Measurements from ENCODE around the gene OR52D1. TPM values are rescaled to one million over a fixed set of nuclear protein-coding genes. Genes with fewer than 3 reads are reported as not detected.

Gene OR52D1
- total RNA-seq, 1 donor, result not detected

DNA sequence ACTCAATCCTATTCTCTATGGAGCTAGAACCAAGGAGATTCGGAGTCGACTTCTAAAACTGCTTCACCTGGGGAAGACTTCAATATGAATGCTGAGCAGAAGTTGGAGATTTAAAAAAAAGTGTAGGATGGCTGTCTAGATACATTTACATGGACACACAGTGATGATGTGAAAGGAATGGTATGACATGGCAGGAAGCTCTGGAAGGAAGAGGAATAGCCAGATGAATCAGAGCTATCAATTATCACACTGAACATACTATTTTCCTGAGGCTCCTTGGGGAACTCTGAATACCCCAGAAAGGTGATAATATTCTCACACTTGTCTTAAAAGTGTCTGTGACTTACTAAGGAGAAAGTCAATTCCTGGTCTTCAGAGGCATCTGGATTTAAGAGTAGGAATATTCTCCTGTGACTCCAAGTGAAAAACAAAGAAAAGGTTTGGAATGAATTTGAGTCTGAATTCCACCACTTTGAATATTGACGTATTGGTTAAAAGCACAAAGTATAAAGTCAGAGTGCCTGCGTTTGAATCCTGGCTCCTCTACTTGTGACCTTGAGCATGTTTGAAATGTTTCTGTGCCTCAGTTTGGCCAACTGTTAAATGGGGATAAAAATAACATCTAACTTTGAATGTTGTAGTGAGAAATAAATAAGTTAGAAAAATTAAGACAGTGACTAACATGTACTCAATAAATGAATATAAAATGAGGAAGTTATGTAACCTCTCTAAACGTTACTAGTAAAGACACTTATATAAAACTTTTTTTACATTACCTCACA is 1.3 kb downstream of the OR52D1 start:
- TF ChIP-seq, protein P1, sequence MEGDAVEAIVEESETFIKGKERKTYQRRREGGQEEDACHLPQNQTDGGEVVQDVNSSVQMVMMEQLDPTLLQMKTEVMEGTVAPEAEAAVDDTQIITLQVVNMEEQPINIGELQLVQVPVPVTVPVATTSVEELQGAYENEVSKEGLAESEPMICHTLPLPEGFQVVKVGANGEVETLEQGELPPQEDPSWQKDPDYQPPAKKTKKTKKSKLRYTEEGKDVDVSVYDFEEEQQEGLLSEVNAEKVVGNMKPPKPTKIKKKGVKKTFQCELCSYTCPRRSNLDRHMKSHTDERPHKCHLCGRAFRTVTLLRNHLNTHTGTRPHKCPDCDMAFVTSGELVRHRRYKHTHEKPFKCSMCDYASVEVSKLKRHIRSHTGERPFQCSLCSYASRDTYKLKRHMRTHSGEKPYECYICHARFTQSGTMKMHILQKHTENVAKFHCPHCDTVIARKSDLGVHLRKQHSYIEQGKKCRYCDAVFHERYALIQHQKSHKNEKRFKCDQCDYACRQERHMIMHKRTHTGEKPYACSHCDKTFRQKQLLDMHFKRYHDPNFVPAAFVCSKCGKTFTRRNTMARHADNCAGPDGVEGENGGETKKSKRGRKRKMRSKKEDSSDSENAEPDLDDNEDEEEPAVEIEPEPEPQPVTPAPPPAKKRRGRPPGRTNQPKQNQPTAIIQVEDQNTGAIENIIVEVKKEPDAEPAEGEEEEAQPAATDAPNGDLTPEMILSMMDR (IDR thresholded peaks at IDR 0.05; ENCODE audit: insufficient read depth, low read length), result no peak
- H3K4me3 ChIP-seq (ENCODE audit: low read depth, low read length), result no peak overlapping the region
- DNase-seq (ENCODE audit: low read depth), result no peak

DNA sequence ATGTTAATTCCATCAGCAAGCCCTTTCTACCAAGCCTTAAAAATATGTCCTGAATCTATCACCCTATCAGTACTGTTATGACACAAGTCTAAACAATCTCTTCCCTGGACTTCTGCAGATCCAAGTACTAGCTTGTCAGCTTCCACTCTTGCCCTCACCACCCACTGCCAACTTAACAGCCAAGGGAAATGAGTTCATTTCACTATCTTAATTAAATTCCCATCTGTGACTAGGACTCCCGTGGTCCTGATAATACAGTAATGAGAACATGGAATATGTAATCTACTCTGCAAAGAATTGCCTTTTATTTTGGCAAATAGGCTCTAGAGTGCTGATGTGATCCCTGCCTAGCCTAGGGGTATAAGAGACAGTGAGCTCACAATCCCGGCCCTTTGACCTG is 11.2 kb downstream of the OR52D1 start:
- TF ChIP-seq, protein P1 (IDR thresholded peaks at IDR 0.05; ENCODE audit: insufficient read depth, low read length), result no peak
- DNase-seq (ENCODE audit: low read depth), result no peak
- no peak overlapping the region for H3K4me3 ChIP-seq (ENCODE audit: low read depth, low read length)

DNA sequence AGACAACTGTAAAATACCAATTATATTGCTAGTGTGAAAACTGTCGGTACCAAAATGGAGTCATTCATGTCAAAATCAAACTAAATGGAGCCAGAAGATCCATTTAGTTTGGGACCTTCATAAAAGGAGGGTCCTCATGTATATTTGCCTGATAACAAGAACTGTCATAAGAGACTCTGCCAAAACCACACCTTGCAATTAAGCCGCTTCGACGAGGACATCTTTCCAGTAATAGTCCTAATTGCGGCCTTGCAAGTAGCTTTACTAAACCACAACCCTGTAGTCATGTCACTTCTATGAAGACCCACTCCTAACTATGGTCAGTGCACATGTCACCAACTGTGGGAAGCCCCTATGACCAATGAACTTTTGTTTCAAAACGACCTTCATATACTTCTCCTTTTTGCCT is 11.9 kb downstream of the OR52D1 start:
- TF ChIP-seq, protein P1 (IDR thresholded peaks at IDR 0.05; ENCODE audit: insufficient read depth, low read length), result no peak
- no peak for DNase-seq (ENCODE audit: low read depth)
- no peak overlapping the region for H3K4me3 ChIP-seq (ENCODE audit: low read depth, low read length)

DNA sequence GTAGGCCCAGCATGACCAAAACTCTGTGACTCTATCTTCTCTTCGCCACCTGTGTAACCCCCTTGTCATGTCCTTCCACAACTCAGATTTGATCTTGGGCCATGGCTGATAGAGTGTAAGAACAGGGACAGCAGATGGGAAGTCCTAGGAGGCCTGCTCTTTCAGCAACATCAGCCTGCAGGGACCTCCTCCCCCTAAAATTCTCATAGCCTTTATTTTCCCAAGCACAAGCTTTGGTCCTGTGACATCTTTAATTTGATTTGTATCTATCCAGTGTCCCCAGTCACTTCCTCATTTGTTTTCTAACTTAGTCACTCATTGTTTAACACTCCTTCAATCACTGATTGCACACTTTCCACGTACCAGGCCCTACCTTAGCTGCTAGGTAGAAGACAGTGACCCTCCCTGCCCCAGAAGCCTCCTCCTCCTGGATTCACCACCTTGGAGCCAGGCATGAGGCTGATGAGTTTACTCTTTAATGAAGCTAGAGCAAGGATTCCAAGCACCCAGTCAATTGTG is 16.0 kb downstream of the OR52D1 start:
- H3K4me3 ChIP-seq (ENCODE audit: low read depth, low read length), result no peak overlapping the region
- TF ChIP-seq, protein P1 (IDR thresholded peaks at IDR 0.05; ENCODE audit: insufficient read depth, low read length), result no peak
- DNase-seq (ENCODE audit: low read depth), result no peak

DNA sequence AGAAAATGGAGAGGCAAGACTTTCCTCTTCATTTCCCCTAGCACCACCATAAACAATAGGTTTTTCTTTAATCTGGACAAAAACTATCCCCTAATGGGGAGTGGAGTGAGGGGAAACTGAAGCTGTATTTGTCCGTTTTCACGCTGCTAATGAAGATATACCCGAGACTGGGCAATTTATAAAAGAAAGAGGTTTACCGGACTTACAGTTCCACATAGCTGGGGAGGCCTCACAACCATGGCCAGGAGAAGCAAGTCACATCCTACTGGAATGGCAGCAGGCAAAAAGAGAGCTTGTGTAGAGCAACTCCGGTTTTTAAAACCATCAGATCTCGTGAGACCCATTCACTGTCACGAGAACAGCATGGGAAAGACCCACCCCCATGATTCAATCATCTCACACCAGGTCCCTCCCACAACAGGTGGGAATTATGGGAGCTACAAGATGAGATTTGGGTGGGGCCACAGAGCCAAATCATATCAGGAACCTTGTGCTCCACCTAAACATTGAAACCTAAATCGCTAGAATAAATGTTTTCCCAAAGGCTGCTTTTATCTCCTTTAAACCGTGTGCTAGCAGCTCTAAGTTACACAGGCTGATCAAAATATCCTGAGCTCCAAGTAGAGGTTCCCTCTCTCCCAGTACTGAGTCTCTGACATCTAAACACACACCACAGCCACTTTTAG is 17.0 kb downstream of the OR52D1 start:
- no peak overlapping the region for H3K4me3 ChIP-seq (ENCODE audit: low read depth, low read length)
- DNase-seq (ENCODE audit: low read depth), result no peak
- TF ChIP-seq, protein P1 (IDR thresholded peaks at IDR 0.05; ENCODE audit: insufficient read depth, low read length), result no peak

DNA sequence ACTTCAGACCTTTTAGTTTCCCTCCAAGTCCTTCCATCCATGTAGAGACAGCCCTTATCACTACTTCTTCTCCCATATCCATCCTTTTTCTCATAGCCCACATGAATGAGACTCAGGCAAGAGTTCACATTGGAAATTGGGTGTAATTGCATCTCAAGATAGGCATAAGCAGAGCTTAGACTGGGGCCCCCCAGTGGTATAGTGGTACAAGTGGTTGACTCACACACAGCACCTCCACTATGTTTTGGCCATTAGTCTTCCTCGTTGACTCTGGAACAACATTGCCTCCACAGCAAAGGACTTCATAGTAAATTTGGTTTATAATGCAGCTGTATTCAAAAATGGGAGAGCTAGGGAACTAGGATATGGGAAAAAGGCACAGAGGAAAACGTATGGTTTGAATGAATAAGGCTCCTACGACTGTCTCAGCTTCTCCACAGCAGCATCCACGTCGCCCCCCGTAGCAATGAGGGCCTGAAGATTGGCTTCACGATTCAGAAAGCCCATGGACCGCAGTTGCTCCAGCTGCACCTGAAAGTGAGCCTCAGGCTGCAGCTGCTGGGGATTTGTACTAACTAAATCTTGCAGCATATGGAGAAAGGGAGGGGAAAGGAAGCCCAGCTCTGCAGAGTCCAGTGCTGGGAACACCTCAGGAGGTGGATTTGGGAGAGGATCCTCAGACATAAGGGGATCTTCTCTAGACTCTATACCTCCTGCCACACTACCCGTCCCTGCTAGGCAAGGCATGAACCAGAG is 18.9 kb downstream of the OR52D1 start:
- no peak for DNase-seq (ENCODE audit: low read depth)
- no peak overlapping the region for H3K4me3 ChIP-seq (ENCODE audit: low read depth, low read length)
- TF ChIP-seq, protein P1 (IDR thresholded peaks at IDR 0.05; ENCODE audit: insufficient read depth, low read length), result no peak
